IMR-90 (cell line): ENCODE results near the gene TOMM6. TPM values are rescaled to one million over a fixed set of nuclear protein-coding genes. Genes with fewer than 3 reads are reported as not detected.

Experiments
- ATAC-seq: fragments of 200-7000 bp; cut with Tn5 transposase; 2 replicates; pipeline ENCODE4 v1.9.1; 2020; ENCODE audit warnings: low read depth, mild to moderate bottlenecking, moderate library complexity
- BruUV-seq: library from RNA; stranded (reverse); fragments of 400-500 nt; replicated peaks from 2 replicates; lab custom pipeline; 2021; lab: Mats Ljungman, UMichigan
- CTCF ChIA-PET: fragments of 300-600 bp; formaldehyde crosslinking; extraction: SDS; loops from one replicate; lab custom pipeline; 2021; ENCODE audit warnings: antibody characterized with exemption; lab: Yijun Ruan, JAX
- POLR2A ChIA-PET: fragments of 300-600 bp; sonication (Branson Sonifier 250); formaldehyde crosslinking; loops from one replicate; lab custom pipeline; 2022; ENCODE audit warnings: antibody characterized with exemption; ENCODE audit not compliant: unreplicated experiment; lab: Charles Lee
- DNase-seq: peaks from one replicate; pipeline ENCODE4 v3.0.0; 2013
- H2AFZ ChIP-seq: replicated peaks from 2 replicates; pipeline ENCODE3; 2013; ENCODE audit warnings: low read length, mild to moderate bottlenecking; ENCODE audit not compliant: poor library complexity
- H2AK5ac ChIP-seq: 2 replicates; pipeline ENCODE4 v1.6.1; 2013; ENCODE audit warnings: low read depth, low read length, inconsistent platforms
- H2AK9ac ChIP-seq: replicated peaks from 2 replicates; pipeline ENCODE3; 2013; ENCODE audit warnings: mild to moderate bottlenecking, low read depth, low read length, moderate library complexity; ENCODE audit not compliant: poor library complexity
- H2BK120ac ChIP-seq: 2 replicates; pipeline ENCODE4 v1.6.1; 2013; ENCODE audit warnings: low read depth, low read length, inconsistent platforms
- H2BK15ac ChIP-seq: 3 replicates; pipeline ENCODE4 v1.6.1; 2013; ENCODE audit warnings: low read depth, low read length, inconsistent platforms
- H2BK20ac ChIP-seq: 2 replicates; pipeline ENCODE4 v1.6.1; 2013; ENCODE audit warnings: low read depth, mild to moderate bottlenecking, inconsistent platforms, low read length, moderate library complexity
- H2BK5ac ChIP-seq: 2 replicates; pipeline ENCODE4 v1.6.1; 2013; ENCODE audit warnings: mild to moderate bottlenecking, low read depth, low read length, inconsistent platforms; ENCODE audit not compliant: poor library complexity, severe bottlenecking
- H3K14ac ChIP-seq: replicated peaks from 2 replicates; pipeline ENCODE4 v1.6.1; 2013; ENCODE audit warnings: low read depth, low read length, inconsistent platforms
- H3K18ac ChIP-seq: 2 replicates; pipeline ENCODE4 v1.6.1; 2013; ENCODE audit warnings: low read depth, low read length, control low read depth
- H3K23ac ChIP-seq: 2 replicates; pipeline ENCODE4 v1.6.1; 2013; ENCODE audit warnings: low read depth, low read length, inconsistent platforms
- H3K27ac ChIP-seq: 2 replicates; pipeline ENCODE4 v1.5.1; 2013; ENCODE audit warnings: mild to moderate bottlenecking, control low read depth, low read length; ENCODE audit not compliant: insufficient read depth
- H3K27me3 ChIP-seq: 2 replicates; pipeline ENCODE4 v1.6.1; 2013; ENCODE audit warnings: low read length; ENCODE audit not compliant: control insufficient read depth, insufficient read depth
- H3K36me3 ChIP-seq: 2 replicates; pipeline ENCODE4 v1.6.1; 2013; ENCODE audit warnings: low read length, mixed read lengths; ENCODE audit not compliant: control insufficient read depth, insufficient read depth
- H3K4ac ChIP-seq: 2 replicates; pipeline ENCODE4 v1.6.1; 2013; ENCODE audit warnings: low read depth, low read length, inconsistent platforms
- H3K4me1 ChIP-seq: 2 replicates; pipeline ENCODE4 v1.6.1; 2013; ENCODE audit warnings: low read length, mixed read lengths; ENCODE audit not compliant: control insufficient read depth, insufficient read depth
- H3K4me2 ChIP-seq: 2 replicates; pipeline ENCODE4 v1.6.1; 2013; ENCODE audit warnings: low read depth, mild to moderate bottlenecking, control low read depth, low read length, moderate library complexity
- H3K4me3 ChIP-seq: 2 replicates; pipeline ENCODE4 v1.5.1; 2013; ENCODE audit warnings: low read depth, mild to moderate bottlenecking, control low read depth, low read length, moderate library complexity; ENCODE audit not compliant: insufficient read depth
- H3K56ac ChIP-seq: 2 replicates; pipeline ENCODE4 v1.6.1; 2013; ENCODE audit warnings: low read length, inconsistent platforms; ENCODE audit not compliant: insufficient read depth; ENCODE audit errors: extremely low read depth
- H3K79me1 ChIP-seq, 2 experiments: 2 replicates each; pipeline ENCODE4 v1.6.1; 2013; ENCODE audit warnings: low read length in 2 of 2, inconsistent platforms in 1 of 2, low read depth in 1 of 2
- H3K9ac ChIP-seq: 2 replicates; pipeline ENCODE4 v1.6.1; 2013; ENCODE audit warnings: low read depth, low read length, control low read depth
- H3K9me1 ChIP-seq: 2 replicates; pipeline ENCODE4 v1.6.1; 2013; ENCODE audit warnings: low read length, inconsistent platforms; ENCODE audit not compliant: insufficient read depth
- H3K9me3 ChIP-seq: 2 replicates; pipeline ENCODE4 v1.6.1; 2013; ENCODE audit warnings: low read length; ENCODE audit not compliant: control insufficient read depth, insufficient read depth
- H4K20me1 ChIP-seq: 2 replicates; pipeline ENCODE4 v1.6.1; 2013; ENCODE audit warnings: low read length, inconsistent platforms; ENCODE audit not compliant: insufficient read depth
- H4K5ac ChIP-seq: 2 replicates; pipeline ENCODE4 v1.6.1; 2013; ENCODE audit warnings: mild to moderate bottlenecking, low read depth, low read length, control low read depth
- H4K8ac ChIP-seq, 2 experiments: 2 replicates each; pipeline ENCODE4 v1.6.1; 2013; ENCODE audit warnings: low read depth in 2 of 2, low read length in 2 of 2, control low read depth in 1 of 2, inconsistent platforms in 1 of 2
- H4K91ac ChIP-seq: 2 replicates; pipeline ENCODE4 v1.6.1; 2013; ENCODE audit warnings: low read depth, low read length, inconsistent platforms; ENCODE audit not compliant: insufficient read depth
- CTCF ChIP-seq: conservative IDR thresholded peaks from 2 replicates; pipeline ENCODE4 v1.5.1; 2012; ENCODE audit warnings: mild to moderate bottlenecking, low read depth, low read length, improper control_type of control experiment
- RAD21 ChIP-seq: IDR thresholded peaks from 2 replicates; pipeline ENCODE4 v1.6.1; 2012; ENCODE audit warnings: low read length, improper control_type of control experiment
- RFX5 ChIP-seq: IDR thresholded peaks from 2 replicates; pipeline ENCODE4 v1.8.0; 2012; ENCODE audit warnings: low read depth, mild to moderate bottlenecking, low read length, moderate library complexity
- SMC3 ChIP-seq: fragments of 150-350 bp; IDR thresholded peaks from 2 replicates; pipeline ENCODE4 v1.6.1; 2016; ENCODE audit warnings: low read depth, mild to moderate bottlenecking, antibody characterized with exemption, low read length, moderate library complexity
- WGBS, 2 experiments: methylation state at CpG; one replicate each; pipeline versions ENCODE4 v1.1.5 to v1.1.7; 2013; ENCODE audit warnings: missing lambda C conversion rate in 2 of 2; ENCODE audit not compliant: insufficient read length in 1 of 2; ENCODE audit errors: extremely low coverage in 2 of 2; 5-methylcytosine and 5-hydroxymethylcytosine counted together
- dilution Hi-C: fragments of 300-500 bp; cut with HindIII; formaldehyde crosslinking; loops from one replicate; pipeline ENCODE4 v1.14.3; 2018; ENCODE audit warnings: low sequenced_read_pairs; ENCODE audit not compliant: unreplicated experiment
- in situ Hi-C: fragments of 300-500 bp; cut with MboI; formaldehyde crosslinking; loops from 3 replicates; pipeline ENCODE4 v1.14.3; 2019; ENCODE audit warnings: low sequenced_read_pairs, inconsistent platforms, mixed read lengths
- intact Hi-C: fragments of 100-400 bp; cut with micrococcal nuclease; formaldehyde crosslinking; loops from 2 replicates; pipeline ENCODE4 v1.10.0; 2022
- polyA plus RNA-seq, 3 experiments: library from polyadenylated mRNA; depleted of rRNA; stranded (reverse); fragments of >200 nt; gene quantifications; 2 replicates each; pipeline ENCODE4 v1.2.3, GENCODE V29; 2012; ENCODE audit warnings: low replicate concordance in 1 of 3
- total RNA-seq: library from RNA; depleted of rRNA; stranded (reverse); fragments of >200 nt; gene quantifications from 2 replicates; pipeline ENCODE4 v1.2.3, GENCODE V29; 2012

TOMM6 gene
- total and polyA plus RNA-seq, 2 of the 4 experiments (the other 2 are of a cell fraction): 128 to 227 TPM

- Histone ChIP-seq H3K4me2 (no peak overlapping the region), H3K56ac (no peak overlapping the region), H2BK20ac (no peak overlapping the region), H3K36me3 (peaks cover 22% of the 10 kb centered on the region), H3K9ac (no peak overlapping the region), H3K9me3 (no peaks in the 10 kb centered on the region), H4K8ac (no peak overlapping the region), H4K5ac (no peak overlapping the region), H3K4me3 (no peak overlapping the region), H4K20me1 (no peaks in the 10 kb centered on the region), H3K27me3 (no peaks in the 10 kb centered on the region), H2BK120ac (no peak overlapping the region), H3K23ac (no peak overlapping the region), H3K14ac (no peak overlapping the region), H3K79me1 (peaks cover 0 to 13% of the 10 kb centered on the region in 2 experiments; a peak in 1 of 4 replicates), H2AFZ (no peak overlapping the region), H3K9me1 (no peaks in the 10 kb centered on the region), H3K27ac (no peak overlapping the region), H3K4ac (no peak overlapping the region), H2AK5ac (no peak overlapping the region), H3K4me1 (no peaks in the 10 kb centered on the region; the same call in 1 of the 2 replicates), H4K91ac (no peak overlapping the region), H2AK9ac (no peak overlapping the region), H2BK15ac (no peak overlapping the region), H3K18ac (no peak overlapping the region), H2BK5ac (no peak overlapping the region)
- no CpG with 5 or more reads among the region's 2 CpGs for WGBS, 2 experiments
- DNase-seq (peak; percentile 38), ATAC-seq (peak; percentile 70)
- intact Hi-C loops (loop anchor here (1.0 to 5.0 kb wide), 2 partner anchors 136 to 243 kb away; no protein-coding TSS in a partner anchor), in situ Hi-C loops (no loop called here), dilution Hi-C loops (no loop called here)
- POLR2A ChIA-PET: no interaction called here
- peak; percentile 68 for TF ChIP-seq CTCF
- TF ChIP-seq RFX5: no peak
- peak; percentile 71 for TF ChIP-seq RAD21
- peak; percentile 64 for TF ChIP-seq SMC3
- BruUV-seq: no TSS peak
- CTCF ChIA-PET: interaction anchor here (0.6 to 1.2 kb wide), 13 partner anchors 8 to 243 kb away, joined by 3 to 5 read pairs (median 3); partner anchors contain the start of genes BYSL and TOMM6
These were observed 13.9 kb downstream of the TOMM6 start for GRCh38 chr6:41801380-41801779.
